H1 (cell line): ENCODE data around the gene SMARCAL1. TPM values are rescaled to one million over a fixed set of nuclear protein-coding genes. Genes with fewer than 3 reads are reported as not detected.

ENCODE experiments used
- CTCF ChIA-PET: fragments of 300-600 bp; sonication (Branson Sonifier 250); formaldehyde crosslinking; loops from one replicate; lab custom pipeline; 2021; ENCODE audit not compliant: partially characterized antibody; lab: Charles Lee
- POLR2A ChIA-PET: fragments of 300-600 bp; sonication (Branson Sonifier 250); formaldehyde crosslinking; loops from one replicate; lab custom pipeline; 2021; ENCODE audit warnings: inconsistent platforms; ENCODE audit not compliant: partially characterized antibody; lab: Charles Lee
- DNase-seq, 2 experiments: peaks; one replicate each; pipeline versions ENCODE4 v3.0.0 to v3.0.0-alpha.2; 2010 to 2022; ENCODE audit warnings: low spot score in 2 of 2, low read depth in 1 of 2, mixed read lengths in 1 of 2
- FAIRE-seq: peaks from 2 replicates; lab custom pipeline; 2011; peaks lifted over from hg19 to GRCh38; lab: Jason Lieb, UNC
- H2AFZ ChIP-seq: 2 replicates; pipeline ENCODE4 v1.8.1; 2012; ENCODE audit warnings: low read length, inconsistent platforms
- H2AK5ac ChIP-seq: 2 replicates; pipeline ENCODE4 v1.6.1; 2013; ENCODE audit warnings: low read depth, low read length
- H2BK120ac ChIP-seq: replicated peaks from 2 replicates; pipeline ENCODE3; 2013; ENCODE audit warnings: low read depth, low read length, inconsistent platforms
- H2BK12ac ChIP-seq: 2 replicates; pipeline ENCODE4 v1.6.1; 2013; ENCODE audit warnings: low read depth, low read length
- H2BK15ac ChIP-seq: 2 replicates; pipeline ENCODE4 v1.6.1; 2013; ENCODE audit warnings: low read length
- H2BK20ac ChIP-seq: 2 replicates; pipeline ENCODE4 v1.6.1; 2013; ENCODE audit warnings: low read length
- H2BK5ac ChIP-seq: 2 replicates; pipeline ENCODE4 v1.6.1; 2013; ENCODE audit warnings: low read depth, low read length
- H3K14ac ChIP-seq: 2 replicates; pipeline ENCODE4 v1.6.1; 2013; ENCODE audit warnings: inconsistent platforms; ENCODE audit not compliant: insufficient read length
- H3K18ac ChIP-seq: 2 replicates; pipeline ENCODE4 v1.6.1; 2013; ENCODE audit warnings: low read length; ENCODE audit errors: extremely low read depth
- H3K23ac ChIP-seq: 2 replicates; pipeline ENCODE4 v1.6.1; 2013; ENCODE audit warnings: inconsistent platforms; ENCODE audit not compliant: insufficient read length
- H3K23me2 ChIP-seq: 2 replicates; pipeline ENCODE4 v1.6.1; 2013; ENCODE audit warnings: low read depth, low read length
- H3K27ac ChIP-seq: 2 replicates; pipeline ENCODE4 v1.6.1; 2011; ENCODE audit warnings: low read depth, low read length, inconsistent platforms
- H3K27me3 ChIP-seq, 4 experiments: replicated peaks in 1 of 4; 1 replicate in 1 of 4; 2 replicates in 3 of 4; pipeline versions ENCODE4 v1.6.1 to v1.8.1; 2011 to 2013; ENCODE audit warnings: low read length in 3 of 4, mild to moderate bottlenecking in 3 of 4, inconsistent platforms in 2 of 4, mixed read lengths in 2 of 4, moderate library complexity in 1 of 4; ENCODE audit not compliant: control insufficient read depth in 3 of 4, insufficient read depth in 3 of 4; ENCODE audit errors: extremely low read depth in 1 of 4
- H3K36me3 ChIP-seq, 4 experiments: 2 replicates each; pipeline versions ENCODE4 v1.6.1 to v1.8.1; 2011 to 2013; ENCODE audit warnings: mild to moderate bottlenecking in 4 of 4, low read length in 3 of 4, moderate library complexity in 2 of 4, control low read depth in 1 of 4, inconsistent platforms in 1 of 4; ENCODE audit not compliant: insufficient read depth in 4 of 4, control insufficient read depth in 2 of 4
- H3K4ac ChIP-seq: replicated peaks from 2 replicates; pipeline ENCODE3; 2013; ENCODE audit warnings: low read length, low read depth, mixed read lengths, inconsistent platforms; ENCODE audit not compliant: insufficient read length
- H3K4me1 ChIP-seq, 4 experiments: replicated peaks in 1 of 4; 1 replicate in 1 of 4; 2 replicates in 3 of 4; pipeline versions ENCODE4 v1.6.1 to v1.8.1; 2011 to 2013; ENCODE audit warnings: low read length in 3 of 4, inconsistent platforms in 2 of 4, mixed read lengths in 1 of 4; ENCODE audit not compliant: insufficient read depth in 4 of 4, control insufficient read depth in 3 of 4
- H3K4me2 ChIP-seq, 2 experiments: 2 replicates each; pipeline versions ENCODE4 v1.6.1 to v1.8.1; 2011 to 2013; ENCODE audit warnings: low read depth in 2 of 2, low read length in 2 of 2, control low read depth in 1 of 2, inconsistent platforms in 1 of 2, mild to moderate bottlenecking in 1 of 2; ENCODE audit not compliant: insufficient read depth in 1 of 2
- H3K4me3 ChIP-seq, 4 experiments: fragments of 200-600, 300-600 bp in 1 of 4; sonication (generic), shearing (Covaris generic), sonication (Bioruptor Twin) in 1 of 4; 2 replicates each; pipeline versions ENCODE4 v1.5.1 to v1.8.1; 2011 to 2016; ENCODE audit warnings: low read length in 4 of 4, low read depth in 3 of 4, control low read depth in 2 of 4, inconsistent platforms in 2 of 4, mild to moderate bottlenecking in 2 of 4, mixed read lengths in 1 of 4, moderate library complexity in 1 of 4; ENCODE audit not compliant: insufficient read depth in 2 of 4; ENCODE audit errors: extremely low read depth in 1 of 4
- H3K56ac ChIP-seq: replicated peaks from 2 replicates; pipeline ENCODE3; 2013; ENCODE audit warnings: low read depth, mild to moderate bottlenecking, mixed read lengths, low read length, inconsistent platforms; ENCODE audit not compliant: insufficient read length
- H3K79me1 ChIP-seq: 2 replicates; pipeline ENCODE4 v1.6.1; 2013; ENCODE audit warnings: low read depth, low read length, control low read depth
- H3K79me2 ChIP-seq, 2 experiments: 2 replicates each; pipeline versions ENCODE4 v1.6.1 to v1.8.1; 2012 to 2013; ENCODE audit warnings: low read length in 2 of 2, mild to moderate bottlenecking in 2 of 2, inconsistent platforms in 1 of 2; ENCODE audit not compliant: insufficient read depth in 2 of 2, control insufficient read depth in 1 of 2
- H3K9ac ChIP-seq, 4 experiments: replicated peaks in 1 of 4; 1 replicate in 1 of 4; 2 replicates in 3 of 4; pipeline versions ENCODE4 v1.6.1 to v1.8.1; 2011 to 2013; ENCODE audit warnings: low read depth in 3 of 4, low read length in 3 of 4, control low read depth in 2 of 4, mild to moderate bottlenecking in 2 of 4, moderate library complexity in 2 of 4, inconsistent platforms in 1 of 4; ENCODE audit errors: extremely low read depth in 1 of 4
- H3K9me3 ChIP-seq, 2 experiments: 2 replicates each; pipeline versions ENCODE4 v1.6.1 to v1.8.1; 2012 to 2013; ENCODE audit warnings: mild to moderate bottlenecking in 2 of 2, moderate library complexity in 2 of 2, control low read depth in 1 of 2, inconsistent platforms in 1 of 2, low read depth in 1 of 2, low read length in 1 of 2, mixed read lengths in 1 of 2; ENCODE audit not compliant: insufficient read depth in 2 of 2
- H4K20me1 ChIP-seq, 2 experiments: replicated peaks in 1 of 2; 2 replicates each; pipeline versions ENCODE3 to v1.8.1; 2011 to 2013; ENCODE audit warnings: inconsistent platforms in 2 of 2, low read length in 2 of 2, mild to moderate bottlenecking in 1 of 2; ENCODE audit not compliant: insufficient read depth in 2 of 2, control insufficient read depth in 1 of 2
- H4K5ac ChIP-seq: 2 replicates; pipeline ENCODE4 v1.6.1; 2013; ENCODE audit warnings: low read length, low read depth, mixed read lengths, inconsistent platforms; ENCODE audit not compliant: insufficient read length
- H4K8ac ChIP-seq: 2 replicates; pipeline ENCODE4 v1.8.0; 2013; ENCODE audit warnings: mild to moderate bottlenecking, moderate library complexity, low read length, inconsistent platforms; ENCODE audit not compliant: insufficient read depth; ENCODE audit errors: extremely low read depth
- H4K91ac ChIP-seq: replicated peaks from 2 replicates; pipeline ENCODE3; 2013; ENCODE audit warnings: low read length, mixed read lengths, inconsistent platforms; ENCODE audit not compliant: insufficient read length
- WGBS, 2 experiments: shearing (Covaris generic) in 1 of 2; methylation state at CpG; one replicate each; pipeline versions ENCODE4 v1.1.6 to v1.1.7; 2013 to 2015; ENCODE audit warnings: low lambda C conversion rate in 2 of 2, mixed read lengths in 2 of 2, inconsistent platforms in 1 of 2, low coverage in 1 of 2, missing lambda C conversion rate in 1 of 2; ENCODE audit not compliant: insufficient replicate concordance in 2 of 2, insufficient coverage in 1 of 2, insufficient read length in 1 of 2; ENCODE audit errors: extremely low coverage in 1 of 2, missing lambda C conversion rate in 1 of 2; 5-methylcytosine and 5-hydroxymethylcytosine counted together
- polyA plus RNA-seq, 7 experiments: library from polyadenylated mRNA; depleted of rRNA in 3 of 7; stranded (reverse) in 5 of 7; unstranded in 2 of 7; fragments of >200 nt in 5 of 7; fragments of 200-250 nt in 2 of 7; gene quantifications; 1 replicate in 5 of 7; 2 replicates in 1 of 7; 4 replicates in 1 of 7; pipeline versions ENCODE4 v1.2.1 to v1.2.3, GENCODE V29; 2011 to 2013; ENCODE audit warnings: missing spikeins in 2 of 7, mixed read lengths in 2 of 7
- total RNA-seq: library from RNA; stranded (reverse); fragmentation: NEBNext Ultra II Directional; extraction: Animal tissue kit (Norgen Biotek cat#: 25700); gene quantifications from 2 replicates; pipeline ENCODE4 v1.2.1, GENCODE V29; 2021

SMARCAL1 gene
- total and polyA plus RNA-seq, 2 of the 8 experiments (the other 6 are each of a cell fraction or from before 2014, with no cell fraction given), result 17.6 to 17.9 TPM

DNA sequence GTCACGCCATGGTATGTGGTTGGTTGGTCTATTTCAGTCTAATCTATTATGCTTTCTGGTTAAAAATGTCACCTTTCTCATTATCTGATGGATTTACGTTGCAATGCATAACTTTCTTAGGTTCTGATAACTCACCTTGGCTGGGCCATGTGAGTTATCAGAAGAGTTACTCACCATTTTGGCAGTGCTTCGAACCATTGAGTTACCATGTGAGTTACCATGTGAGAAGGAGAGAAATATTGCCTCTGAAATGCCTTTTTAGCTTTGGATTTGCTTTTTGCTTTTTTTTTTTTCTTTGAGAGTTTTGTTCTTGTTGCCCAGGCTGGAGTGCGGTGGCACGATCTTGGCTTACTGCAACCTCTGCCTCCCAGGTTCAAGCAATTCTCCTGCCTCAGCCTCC, 1.6 kb downstream of the SMARCAL1 start:
- CTCF ChIA-PET, result interaction anchor here (1.1 to 7.5 kb wide), 3 partner anchors 10 to 191 kb away, joined by 3 to 69 read pairs (median 7); no protein-coding TSS in a partner anchor
- POLR2A ChIA-PET, result no interaction called here
- H3K4me3 ChIP-seq, result no peak overlapping the region

More for the DNA sequence above, 1.6 kb downstream of the SMARCAL1 start:
- WGBS, 2 experiments, result 89% methylated on average over 5 of the region's 5 CpGs; no CpG with 5 or more reads in 1 of the 2 experiments
- Histone ChIP-seq H2BK15ac (no peak overlapping the region), H4K5ac (no peak overlapping the region), H2BK12ac (no peak overlapping the region), H3K23me2 (peaks cover 2% of the 10 kb centered on the region; the same call in 1 of the 2 replicates), H4K91ac (no peak overlapping the region), H2BK5ac (no peak overlapping the region), H2BK20ac (no peak overlapping the region), H3K79me2 (no peaks in the 10 kb centered on the region), H3K27me3 (no peaks in the 10 kb centered on the region), H3K14ac (no peak overlapping the region), H2AFZ (no peak overlapping the region), H3K9ac (no peak overlapping the region), H3K27ac (no peak overlapping the region), H2AK5ac (no peak overlapping the region), H3K4me1 (peaks cover 0 to 3% (median 0%) of the 10 kb centered on the region in 4 experiments; a peak in 1 of 7 replicates), H3K23ac (no peak overlapping the region), H4K20me1 (no peaks in the 10 kb centered on the region), H3K36me3 (peaks cover 0 to 5% (median 1%) of the 10 kb centered on the region in 4 experiments; a peak in 2 of 8 replicates), H4K8ac (no peak overlapping the region), H3K18ac (no peak overlapping the region), H3K9me3 (no peaks in the 10 kb centered on the region), H3K4me2 (no peak overlapping the region), H3K79me1 (no peaks in the 10 kb centered on the region; the same call in 1 of the 2 replicates), H3K4ac (no peak overlapping the region), H2BK120ac (no peak overlapping the region), H3K56ac (no peak overlapping the region)
- DNase-seq, result no peak
- no peak for FAIRE-seq
